HG03558 (cell line): ENCODE measurements around the gene ADRA2C.

ENCODE experiments used
- ATAC-seq: cut with Tn5 transposase; IDR thresholded peaks from one replicate; pipeline ENCODE4 v1.9.1; 2021; ENCODE audit warnings: moderate number of reproducible peaks; ENCODE audit not compliant: unreplicated experiment; ENCODE audit errors: extremely low read depth

Gene ADRA2C

DNA sequence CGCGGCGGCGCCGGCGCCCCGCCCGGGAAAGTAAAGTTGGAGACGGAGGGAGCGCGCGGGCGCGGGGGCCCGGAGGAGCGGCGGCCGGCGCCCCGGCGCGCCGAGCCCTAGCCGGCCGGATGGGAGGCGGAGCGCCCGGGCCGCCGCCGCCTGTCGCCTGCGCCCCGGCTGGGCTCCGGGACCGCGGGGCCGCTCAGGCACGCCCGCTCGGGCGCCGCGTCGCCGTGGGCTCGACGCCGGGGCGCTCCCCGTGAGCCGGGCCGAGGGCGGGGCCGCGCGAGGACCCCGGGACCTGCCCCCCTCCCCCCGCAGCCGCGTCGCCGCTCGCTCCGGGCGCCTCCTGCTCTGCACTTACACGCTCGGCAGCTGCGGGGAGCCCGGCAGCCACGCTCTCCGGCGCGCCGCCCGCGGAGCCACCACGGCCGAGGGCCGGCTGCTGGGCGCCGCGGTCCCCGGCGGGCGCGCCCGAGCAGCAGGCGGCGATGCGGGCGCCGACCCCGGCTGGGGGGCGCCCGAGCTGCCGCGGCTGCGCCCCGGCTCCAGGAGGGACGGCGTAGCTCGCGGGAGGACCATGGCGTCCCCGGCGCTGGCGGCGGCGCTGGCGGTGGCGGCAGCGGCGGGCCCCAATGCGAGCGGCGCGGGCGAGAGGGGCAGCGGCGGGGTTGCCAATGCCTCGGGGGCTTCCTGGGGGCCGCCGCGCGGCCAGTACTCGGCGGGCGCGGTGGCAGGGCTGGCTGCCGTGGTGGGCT is at the start of gene ADRA2C:
Gene ADRA2C, plus strand, starts transcription at position 350 of the 749 bp plus-strand sequence. Its CDS starts 222 bp downstream, at position 572.
- no peak for ATAC-seq

DNA sequence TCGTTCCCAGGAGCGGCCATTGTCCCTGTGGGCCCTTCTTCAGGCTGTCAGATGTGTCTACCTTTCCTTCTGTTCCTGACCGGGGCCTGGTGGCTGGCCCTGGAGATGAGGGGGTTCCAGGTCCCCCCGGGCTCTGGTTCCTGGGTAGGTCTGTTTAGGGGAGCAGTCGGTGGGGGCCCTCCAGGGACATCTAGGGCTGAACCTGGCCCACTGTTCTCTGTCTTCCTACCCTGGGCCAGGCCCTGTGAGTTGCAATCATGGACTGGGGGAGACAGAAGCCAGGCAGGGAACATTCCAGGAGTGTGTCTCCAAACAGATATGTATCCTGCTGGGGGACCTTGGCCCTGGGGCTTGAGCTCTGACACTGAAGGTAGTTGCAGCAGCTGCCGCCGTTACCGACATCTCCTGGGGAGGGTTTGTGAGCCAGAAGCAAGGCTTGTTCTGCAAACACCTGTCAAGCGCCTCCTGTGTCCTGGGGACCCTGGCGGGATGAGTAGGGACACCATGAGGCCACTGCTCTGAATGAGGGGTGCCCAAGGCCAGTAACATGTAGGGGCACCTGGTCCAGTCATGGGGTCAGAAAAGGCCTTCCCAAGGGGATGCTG is 49.5 kb upstream of the ADRA2C start:
- ATAC-seq = no peak

DNA sequence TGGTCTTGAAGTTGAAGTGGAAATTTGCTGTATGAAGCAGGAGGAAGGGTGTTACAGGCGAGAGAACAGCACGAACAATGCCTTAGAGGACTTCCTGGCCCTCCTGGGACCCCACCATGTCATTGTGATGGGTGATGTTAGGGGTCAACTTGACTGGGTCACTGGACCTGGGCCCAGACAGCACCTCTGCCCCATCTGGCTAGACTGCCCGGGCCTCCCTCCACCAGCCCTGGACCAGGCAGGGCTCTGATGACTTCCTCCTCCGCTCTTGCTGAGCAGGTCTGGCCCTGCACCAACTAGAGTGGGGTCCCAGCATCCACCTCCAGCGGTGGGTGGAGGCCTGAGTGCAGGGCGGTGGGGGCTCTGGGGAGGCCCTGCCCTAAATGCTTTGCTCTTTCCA is 48.9 kb upstream of the ADRA2C start:
- ATAC-seq = no peak

DNA sequence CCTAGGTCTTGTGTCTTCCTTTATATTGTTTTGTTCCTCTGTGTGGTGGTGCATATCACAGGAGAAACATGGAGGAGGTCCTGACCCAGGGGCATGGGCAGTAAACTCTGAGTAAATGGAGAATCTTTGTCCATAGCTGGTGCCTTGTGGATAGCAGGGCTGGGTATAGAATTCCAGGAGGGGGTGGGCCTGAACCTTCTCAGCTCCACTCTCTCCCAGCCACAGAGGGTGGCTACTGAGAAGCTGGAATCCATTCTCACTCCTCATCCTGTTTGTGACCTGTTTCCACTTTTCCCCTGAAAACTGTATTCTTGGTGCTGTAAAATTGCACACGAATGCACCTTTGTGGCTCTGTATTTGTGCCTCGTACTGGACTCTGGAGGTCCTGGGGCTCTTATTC is 47.7 kb upstream of the ADRA2C start:
- no peak for ATAC-seq

DNA sequence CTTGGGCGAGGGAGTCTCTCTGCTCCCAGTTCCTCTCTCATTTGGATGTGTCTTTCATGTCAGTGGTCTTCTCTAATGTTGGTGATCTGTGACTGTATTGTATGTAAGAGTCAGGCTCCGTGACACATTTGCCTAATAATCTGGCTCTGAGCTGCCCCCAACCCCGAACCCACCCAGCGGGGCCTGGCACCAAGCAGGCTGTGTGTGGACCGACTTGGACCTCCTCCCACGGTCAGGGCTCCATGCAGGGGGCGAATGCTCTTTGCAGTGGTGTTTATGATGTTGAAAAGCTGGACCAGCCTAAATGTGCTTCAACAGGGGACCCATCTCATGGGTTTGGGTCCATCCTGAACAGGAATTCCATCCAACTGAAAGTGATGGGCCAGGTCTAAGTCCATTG is 47.0 kb upstream of the ADRA2C start:
- ATAC-seq = no peak

DNA sequence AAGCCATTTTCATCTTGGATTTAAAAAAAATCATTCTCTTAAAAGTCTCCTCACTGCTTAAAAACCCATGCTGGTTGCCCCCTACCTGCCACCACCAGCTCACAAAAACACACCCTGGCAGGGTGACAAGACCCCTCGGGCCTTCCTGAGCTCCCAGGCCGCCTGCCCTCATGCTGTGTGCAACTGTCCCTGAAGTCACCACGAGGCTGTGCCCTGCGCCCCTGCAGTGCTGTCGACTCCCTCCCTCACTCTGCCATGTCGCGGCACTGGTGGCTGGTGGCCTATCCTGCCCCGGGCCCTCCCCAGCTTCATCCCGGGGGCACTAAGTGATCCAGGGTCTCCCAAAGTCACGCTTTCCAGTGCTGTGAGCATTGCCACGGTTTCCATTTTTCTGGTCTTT is 46.3 kb upstream of the ADRA2C start:
- ATAC-seq = no peak

DNA sequence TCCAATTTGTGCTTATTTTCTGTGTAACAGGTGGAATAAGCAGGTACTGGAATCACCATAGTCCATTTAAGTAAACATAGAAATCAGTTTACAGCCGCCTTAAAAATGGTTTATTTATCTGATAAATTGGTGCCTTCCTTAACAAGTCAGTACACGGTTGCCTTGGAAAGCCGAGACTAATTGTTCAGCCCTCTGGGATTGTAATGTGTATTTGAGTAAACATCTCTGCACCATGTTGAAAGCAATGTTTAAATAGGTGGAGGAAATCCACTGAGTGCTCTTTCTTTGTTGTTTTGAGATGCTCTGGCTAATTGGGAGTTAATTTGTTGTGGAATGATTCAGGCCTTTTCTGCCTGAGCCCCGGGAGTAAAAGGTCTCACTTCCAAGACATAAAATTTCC is 45.7 kb upstream of the ADRA2C start:
- no peak for ATAC-seq

DNA sequence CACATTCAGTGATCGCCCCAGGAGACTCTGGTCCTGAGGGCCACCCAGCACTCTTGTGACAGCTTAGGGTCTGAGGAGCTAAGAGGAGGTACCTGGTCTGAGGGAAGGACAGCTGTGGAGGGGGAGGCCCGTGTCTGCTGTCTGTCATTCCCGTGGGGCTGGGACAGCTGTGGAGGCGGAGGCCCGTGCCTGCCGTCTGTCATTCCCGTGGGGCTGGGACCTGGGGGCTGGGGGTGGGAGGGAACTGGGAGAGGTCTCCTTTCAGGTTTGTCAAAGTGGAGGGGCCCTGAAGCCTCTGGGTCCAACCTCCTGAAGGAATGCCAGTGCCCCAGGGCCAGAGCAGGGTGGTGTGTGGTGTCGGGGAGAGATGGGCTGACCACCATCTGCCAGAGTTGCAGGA is 45.0 kb upstream of the ADRA2C start:
- ATAC-seq = no peak

DNA sequence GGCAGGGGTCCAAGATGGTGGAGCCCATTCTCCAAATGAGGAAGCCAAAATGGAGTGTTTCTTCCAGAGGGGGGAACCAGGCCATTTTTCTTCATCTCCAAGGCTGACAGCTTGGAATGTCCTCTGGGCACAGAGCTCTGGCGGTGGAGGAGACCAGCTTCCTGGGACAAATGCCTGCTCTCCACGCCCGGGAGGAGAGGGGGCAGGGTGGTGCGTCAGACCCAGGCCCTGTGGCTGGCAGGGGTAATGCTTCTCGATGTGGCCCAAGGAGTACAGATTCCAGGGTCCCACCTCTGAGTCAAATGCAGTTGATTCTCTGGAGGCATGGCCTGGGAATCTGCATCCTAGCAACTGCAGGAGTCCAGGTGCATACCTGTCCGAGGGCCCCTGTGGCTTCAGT is 44.6 kb upstream of the ADRA2C start:
- ATAC-seq = no peak

DNA sequence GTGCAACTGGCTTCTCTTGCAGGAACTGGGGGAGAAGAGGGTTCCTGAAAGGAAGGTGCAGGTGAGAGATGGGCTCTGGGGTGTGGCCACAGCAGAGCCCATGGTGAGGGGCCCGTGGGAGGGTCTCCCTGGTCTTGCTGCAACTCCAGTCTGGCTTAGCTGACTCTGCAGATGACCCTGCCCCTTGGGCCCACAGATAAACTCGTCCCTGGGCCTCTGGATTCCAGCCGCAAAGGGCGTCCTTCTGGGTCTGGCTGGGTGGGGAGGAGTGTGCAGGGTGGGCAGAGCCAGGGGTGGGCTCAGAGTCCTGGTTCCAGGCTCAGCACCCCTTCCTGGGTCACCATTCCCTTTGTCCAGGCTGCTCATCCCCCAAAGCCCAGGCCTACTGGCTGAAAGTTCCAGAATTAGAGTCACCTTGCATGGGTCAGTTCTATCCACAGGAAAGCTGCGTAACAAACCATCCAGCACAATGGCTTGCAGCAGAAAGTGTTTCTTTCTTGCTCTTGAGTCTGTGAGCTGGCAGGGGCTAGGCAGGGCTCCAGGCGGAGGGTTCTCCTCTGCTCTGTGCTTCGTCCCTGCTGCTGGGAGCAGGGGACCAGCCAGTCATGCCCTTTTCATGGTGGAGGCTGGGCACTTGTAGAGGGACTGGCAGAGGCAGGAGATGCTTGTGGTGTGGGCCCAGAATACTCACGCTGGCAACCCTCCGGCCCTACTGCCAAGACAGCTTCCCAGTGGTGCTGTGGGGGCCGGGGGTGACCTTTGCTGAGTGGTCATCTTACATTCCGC is 43.5 kb upstream of the ADRA2C start:
- ATAC-seq = no peak

DNA sequence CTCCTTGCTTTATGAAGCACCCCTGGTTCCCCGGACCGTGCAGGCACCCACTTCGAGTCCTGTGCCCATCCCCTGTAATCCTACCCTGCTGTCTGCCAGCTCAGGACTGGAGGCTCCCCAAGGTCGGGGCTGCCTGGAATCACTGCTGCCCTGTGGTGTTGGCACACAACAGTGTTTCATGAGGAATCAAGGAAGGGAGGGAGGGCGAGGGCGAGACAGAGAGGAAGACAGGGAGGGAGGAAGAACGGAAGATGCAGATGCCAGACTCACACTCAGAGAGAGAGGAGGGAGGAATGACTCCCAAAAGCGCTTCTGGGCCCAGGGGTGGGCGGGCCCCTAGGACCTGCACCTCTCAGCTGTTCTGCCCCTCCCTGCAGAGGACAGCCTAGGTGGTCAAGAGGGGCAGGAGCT is 42.9 kb upstream of the ADRA2C start:
- ATAC-seq = no peak

DNA sequence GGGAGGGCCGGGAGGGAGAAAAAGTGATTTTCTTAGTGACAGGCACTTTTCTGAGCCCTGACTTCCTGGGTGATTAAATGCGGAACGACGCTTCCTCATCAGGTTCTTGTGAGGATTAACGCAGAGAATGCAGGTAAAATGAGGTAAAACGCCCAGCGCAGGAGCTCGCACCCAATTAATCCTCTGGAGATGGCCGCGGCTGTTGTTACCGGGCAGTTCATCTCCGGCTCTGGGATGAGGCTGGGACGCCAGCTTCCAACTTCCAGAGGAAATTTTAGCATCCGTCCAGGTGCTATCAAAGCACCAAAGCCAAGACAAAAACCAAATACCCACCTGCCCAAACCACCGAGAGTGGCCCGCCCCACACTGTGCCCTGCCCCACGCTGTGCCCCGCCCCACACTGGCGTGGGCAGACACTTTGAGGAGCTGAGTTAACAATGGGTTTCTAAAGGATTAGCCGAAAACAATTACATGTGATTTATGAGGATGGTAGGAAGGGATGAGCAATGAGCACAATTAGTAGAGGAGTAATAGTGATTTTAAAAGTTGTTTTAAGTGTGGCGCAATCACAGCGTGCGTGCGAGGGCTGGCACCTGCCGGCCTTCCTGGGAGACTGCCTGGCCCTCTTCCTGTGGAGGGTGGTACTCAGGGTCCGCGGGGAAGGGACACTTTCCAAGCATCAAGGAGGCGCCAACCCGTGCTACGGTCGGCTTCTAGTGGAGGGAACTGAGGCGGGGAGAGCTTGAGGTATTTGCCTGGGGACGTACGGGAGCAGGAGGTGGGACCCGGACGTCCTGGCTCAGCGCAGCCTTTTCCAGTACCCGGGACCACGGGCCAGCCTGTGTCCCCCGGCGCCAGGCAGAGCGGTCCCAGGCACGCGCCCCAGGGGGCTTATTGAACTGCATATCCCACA is 41.6 kb upstream of the ADRA2C start:
- no peak for ATAC-seq

DNA sequence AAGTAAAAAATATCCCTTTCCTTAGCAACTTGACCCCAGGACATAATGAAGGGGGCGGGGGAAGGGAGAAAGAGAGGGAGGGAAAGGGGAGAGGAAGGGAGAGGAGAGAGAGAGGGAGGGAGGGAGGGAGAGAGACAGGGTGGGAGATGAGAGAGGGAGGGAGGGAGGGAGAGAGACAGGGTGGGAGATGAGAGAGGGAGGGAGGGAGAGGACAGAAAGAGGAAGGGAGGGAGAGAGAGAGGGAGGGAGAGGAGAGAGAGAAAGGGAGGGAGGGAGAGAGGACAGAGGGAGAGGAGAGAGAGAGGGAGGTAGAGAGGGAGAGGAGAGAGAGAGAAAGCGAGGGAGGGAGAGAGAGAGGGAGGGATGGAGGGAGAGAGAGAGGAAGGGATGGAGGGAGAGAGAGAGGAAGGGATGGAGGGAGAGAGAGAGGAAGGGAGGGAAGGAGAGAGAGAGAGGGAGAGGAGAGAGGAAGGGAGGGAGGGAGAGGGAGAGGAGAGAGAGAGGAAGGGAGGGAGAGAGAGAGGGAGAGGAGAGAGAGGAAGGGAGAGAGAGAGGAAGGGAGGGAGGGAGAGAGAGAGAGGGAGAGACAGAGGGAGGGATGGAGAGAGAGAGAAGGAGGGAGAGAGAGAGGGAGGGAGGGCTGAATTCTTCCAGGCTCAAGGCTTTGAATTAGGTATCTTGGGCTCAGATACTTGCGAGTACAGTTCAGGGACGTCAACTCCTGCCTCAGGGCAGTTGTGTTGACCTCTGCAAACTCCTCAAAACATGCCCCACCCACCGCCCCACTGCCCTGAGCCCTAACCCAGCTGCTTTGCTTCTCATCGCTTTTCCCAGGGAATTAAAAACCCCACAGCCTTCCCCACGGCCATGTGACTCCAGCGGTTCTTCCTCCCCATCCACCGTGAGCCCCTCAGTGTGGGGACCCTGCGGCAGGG is 40.0 kb upstream of the ADRA2C start:
- no peak for ATAC-seq

DNA sequence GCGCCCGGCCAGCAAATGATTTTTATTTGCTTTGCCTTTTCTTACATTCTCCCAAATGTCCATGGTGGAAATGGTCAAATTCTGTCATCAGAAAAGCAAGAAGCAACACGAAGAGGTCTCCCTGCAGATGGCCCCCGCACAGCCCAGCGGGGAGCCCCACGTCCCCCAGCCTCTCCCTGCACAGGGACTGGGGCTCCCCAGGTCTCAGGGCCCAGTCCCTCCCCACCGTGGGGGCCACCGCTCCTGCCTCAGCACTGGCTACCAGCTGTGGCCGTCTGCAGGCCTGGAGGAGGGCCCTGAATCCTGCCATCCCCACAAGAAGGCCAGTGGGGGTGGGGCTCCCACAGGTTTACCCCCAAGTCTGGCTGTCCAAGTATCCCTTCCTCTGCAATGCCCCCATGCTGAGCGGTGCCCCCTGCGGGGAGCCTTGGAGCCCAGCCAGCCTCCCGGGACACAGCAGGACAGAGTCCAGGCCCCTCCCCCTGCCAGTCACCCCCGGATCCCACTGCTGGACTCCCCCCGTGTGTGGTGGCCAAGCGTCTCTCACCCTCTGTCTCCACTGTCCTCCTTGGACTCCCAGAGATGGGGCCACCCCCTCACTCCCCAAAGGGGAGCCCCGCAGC is 38.2 kb upstream of the ADRA2C start:
- no peak for ATAC-seq

DNA sequence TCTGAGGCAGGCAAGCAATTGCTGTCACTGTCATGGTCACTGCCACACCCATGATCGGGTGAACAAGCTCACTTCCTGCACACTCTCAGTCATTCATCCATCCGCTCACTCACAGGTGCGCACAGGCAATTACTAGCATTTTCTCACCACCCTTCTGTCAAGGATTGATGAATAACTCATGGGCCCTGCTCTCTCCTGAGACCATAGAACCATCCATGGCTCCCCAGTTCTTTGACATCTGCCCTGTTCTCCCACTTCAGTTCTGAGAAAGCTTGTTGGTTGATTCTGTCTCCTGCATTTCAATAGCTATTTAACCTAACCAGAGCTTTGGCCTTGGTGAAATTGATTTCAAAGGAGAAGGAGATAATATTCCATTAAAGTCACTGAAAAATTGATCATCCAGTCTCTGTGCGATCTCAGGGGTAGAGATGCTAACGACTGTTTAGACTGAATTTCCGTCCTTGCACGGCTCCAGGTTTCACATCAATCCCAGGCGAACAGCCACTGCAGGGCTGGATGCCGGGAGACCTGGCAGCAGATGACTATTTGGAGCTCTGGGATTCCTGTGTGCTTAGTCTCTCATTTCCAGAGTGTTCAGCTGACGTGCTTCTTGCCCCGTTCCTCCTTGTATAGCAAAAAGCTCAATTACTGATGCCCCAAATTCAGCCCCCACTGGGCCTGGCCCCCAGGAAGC is 36.9 kb upstream of the ADRA2C start:
- ATAC-seq = no peak

DNA sequence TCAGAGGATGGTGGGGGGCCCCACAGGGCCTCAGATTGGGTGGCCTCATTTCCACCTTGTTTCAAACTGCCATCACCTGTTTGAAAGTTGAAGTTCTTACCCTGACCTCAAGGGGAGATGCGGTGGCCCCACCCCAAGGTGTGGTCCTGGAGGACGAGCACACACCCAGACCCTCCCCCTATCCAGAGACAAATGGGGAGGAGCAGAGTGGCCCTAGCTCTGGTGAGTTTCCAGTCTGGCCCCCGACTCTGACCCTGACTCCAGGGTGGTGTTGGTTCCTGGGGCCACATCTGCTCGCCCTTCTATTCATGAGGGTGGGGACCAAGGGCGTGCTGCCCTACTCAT is 36.3 kb upstream of the ADRA2C start:
- no peak for ATAC-seq

DNA sequence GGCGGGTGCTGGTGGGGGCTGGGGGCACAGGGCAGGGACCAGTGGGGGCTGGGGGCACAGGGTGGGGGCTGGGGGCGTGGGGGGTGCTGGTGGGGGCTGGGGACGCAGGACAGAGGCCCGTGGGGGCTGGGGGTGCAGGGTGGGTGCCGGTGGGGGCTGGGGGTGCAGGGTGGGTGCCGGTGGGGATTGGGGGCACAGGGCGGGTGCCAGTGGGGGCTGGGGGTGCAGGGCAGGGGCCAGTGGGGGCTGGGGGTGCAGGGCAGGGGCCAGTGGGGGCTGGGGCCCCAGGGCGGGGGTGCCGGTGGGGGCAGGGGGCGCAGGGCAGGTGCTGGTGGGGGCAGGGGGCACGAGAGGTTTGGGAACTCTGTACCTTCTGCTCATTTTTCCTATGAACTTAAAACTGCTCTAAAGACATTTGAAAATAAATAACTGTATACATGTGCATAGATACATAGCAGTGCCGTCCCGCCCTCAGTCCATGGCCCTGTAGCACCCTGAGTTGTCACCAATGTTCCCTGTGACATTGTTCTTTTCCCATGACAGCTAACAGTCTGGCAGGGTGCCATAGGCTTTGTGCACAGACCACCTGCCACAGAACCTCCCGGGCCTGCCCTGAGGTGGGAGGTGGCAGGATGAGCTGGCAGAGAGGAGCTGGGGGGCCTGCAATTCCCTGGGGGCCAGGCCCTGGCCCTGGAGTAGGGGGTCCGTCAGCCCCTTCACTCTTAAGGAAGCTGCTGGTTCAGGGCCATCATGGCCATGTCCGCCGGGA is 35.6 kb upstream of the ADRA2C start:
- no peak for ATAC-seq
